SU-DHL-6 (cell line): ENCODE data around the gene HBG1.

Experiments
- EZH2phosphoT487 ChIP-seq: fragments of 200-600 bp; sonication (generic), shearing (Covaris generic); conservative IDR thresholded peaks from 2 replicates; pipeline ENCODE4 v1.6.1; 2018; ENCODE audit warnings: mild to moderate bottlenecking, antibody characterized with exemption, low read length, moderate library complexity, mixed read lengths
- TF ChIP-seq, protein P1 (sequence below): fragments of 200-600 bp; sonication (generic); IDR thresholded peaks from one replicate; pipeline ENCODE4 v1.5.1; 2017; ENCODE audit warnings: antibody characterized with exemption, mild to moderate bottlenecking, low read length, moderate library complexity; ENCODE audit not compliant: insufficient read depth, poor library complexity, severe bottlenecking

DNA sequence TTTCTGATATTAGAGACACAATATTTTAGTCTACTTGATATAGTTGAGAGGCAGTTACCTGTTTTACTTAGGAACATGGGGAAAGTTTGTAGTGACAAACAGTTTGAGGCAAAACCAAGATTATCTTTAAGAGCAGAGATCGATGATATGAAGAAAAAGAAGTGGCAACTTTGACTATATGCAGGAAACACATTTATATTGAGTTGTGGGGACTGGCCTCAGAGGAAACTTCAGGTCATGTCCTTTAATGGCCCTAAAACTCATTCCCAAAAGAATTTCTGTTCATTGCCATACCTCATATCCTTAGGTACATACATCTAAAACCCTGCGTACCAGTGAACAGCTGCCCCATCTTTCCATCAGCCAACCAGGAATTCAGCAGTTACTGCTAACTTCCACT lies 4.5 kb downstream of the HBG1 start:
- TF ChIP-seq, protein P1, sequence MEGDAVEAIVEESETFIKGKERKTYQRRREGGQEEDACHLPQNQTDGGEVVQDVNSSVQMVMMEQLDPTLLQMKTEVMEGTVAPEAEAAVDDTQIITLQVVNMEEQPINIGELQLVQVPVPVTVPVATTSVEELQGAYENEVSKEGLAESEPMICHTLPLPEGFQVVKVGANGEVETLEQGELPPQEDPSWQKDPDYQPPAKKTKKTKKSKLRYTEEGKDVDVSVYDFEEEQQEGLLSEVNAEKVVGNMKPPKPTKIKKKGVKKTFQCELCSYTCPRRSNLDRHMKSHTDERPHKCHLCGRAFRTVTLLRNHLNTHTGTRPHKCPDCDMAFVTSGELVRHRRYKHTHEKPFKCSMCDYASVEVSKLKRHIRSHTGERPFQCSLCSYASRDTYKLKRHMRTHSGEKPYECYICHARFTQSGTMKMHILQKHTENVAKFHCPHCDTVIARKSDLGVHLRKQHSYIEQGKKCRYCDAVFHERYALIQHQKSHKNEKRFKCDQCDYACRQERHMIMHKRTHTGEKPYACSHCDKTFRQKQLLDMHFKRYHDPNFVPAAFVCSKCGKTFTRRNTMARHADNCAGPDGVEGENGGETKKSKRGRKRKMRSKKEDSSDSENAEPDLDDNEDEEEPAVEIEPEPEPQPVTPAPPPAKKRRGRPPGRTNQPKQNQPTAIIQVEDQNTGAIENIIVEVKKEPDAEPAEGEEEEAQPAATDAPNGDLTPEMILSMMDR, result no peak
- no peak for TF ChIP-seq EZH2phosphoT487
